Measurements from ENCODE around the gene MRPS6. TPM values are rescaled to one million over a fixed set of nuclear protein-coding genes. Genes with fewer than 3 reads are reported as not detected.

The MRPS6 gene
- total RNA-seq, 1 experiment from 2014 or later: 32.1 TPM

Other genes starting within 250 kb of the MRPS6 start
- gene ATP5PO, start 157.8 kb upstream of the MRPS6 start, total RNA-seq (2014; rRNA removed; shearing (Covaris generic); ENCODE audit: low replicate concordance): 210 and 538 TPM in 2 replicates
- gene SLC5A3, start within 50 bp of the MRPS6 start, total RNA-seq (2014; rRNA removed; shearing (Covaris generic); ENCODE audit: low replicate concordance): 14.0 and 24.3 TPM in 2 replicates